ENCODE results near the gene RNU1-2.
"Not testable (repeated sequence)": the region's sequence is repeated elsewhere in the genome, so short reads cannot be mapped to it uniquely, and the experiment has no call there.

RNU1-2 gene

DNA sequence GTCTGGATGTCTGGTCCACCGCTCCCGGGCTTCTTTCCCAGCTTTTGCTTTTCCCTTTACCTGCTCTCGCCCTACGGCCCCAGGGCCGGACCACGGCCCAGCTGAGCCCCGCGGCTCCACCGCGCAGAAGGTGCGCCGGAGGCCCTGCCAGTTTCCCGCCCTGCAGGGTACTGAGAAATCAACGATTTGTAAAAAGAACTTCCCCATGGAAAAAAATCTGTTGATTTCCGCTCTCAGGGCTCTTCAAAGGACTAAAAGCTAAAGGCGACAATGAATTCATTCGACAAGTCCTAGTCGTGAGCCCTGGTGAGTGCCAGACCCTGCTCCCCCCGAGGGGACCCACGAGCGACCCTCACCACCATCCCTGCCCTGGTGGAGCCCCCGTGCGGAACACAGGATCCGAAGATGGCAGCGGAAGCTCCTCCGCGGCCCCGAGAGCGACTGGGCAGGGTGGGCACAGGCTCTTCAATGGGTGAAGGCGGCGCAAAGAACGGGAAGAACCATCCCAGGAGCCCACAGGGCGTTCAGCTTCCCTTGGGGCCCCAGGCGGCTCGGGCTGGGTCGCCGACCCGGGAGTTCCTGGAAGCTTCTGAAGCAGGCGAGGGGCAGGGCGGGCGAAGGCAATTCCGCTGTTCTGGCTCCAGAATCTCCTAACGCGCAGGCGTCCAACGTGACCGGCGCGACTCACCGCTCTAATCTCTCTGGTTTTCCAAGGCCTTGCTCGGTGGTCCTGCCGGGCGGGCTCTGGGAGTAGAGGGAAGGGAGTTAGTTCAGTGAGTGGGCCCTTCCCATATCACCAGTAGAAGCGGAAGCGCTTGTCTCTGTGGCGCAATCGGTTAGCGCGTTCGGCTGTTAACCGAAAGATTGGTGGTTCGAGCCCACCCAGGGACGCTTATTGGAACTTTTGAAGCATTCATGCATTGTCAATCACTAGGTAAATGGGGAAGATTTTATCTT is 6.6 kb upstream of the RNU1-2 start:
- DNase-seq, result peak; percentile 85

DNA sequence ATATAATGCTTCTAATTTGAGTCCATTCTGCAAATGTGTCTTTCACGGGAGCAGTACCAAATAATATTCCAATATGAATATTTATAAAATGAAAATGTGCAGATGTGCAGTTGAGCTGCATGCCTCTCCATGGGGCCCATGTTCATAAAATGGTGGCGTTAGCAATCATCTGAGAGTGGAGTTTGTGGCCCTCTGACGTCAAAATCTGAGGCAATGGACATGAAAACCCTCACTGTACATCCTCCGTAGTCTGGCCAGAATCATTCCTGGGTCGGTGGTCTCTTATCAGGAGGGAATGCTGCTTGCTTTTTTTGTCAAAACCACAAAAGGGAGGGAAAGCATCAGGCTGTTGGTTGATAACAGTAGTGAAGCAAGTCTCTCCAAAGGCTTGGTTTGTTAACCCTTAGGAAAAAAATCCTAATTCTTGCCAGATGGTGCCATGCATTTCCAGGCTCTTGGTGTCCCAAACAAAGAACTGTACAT is 5.2 kb upstream of the RNU1-2 start:
- DNase-seq, result not testable (repeated sequence)

DNA sequence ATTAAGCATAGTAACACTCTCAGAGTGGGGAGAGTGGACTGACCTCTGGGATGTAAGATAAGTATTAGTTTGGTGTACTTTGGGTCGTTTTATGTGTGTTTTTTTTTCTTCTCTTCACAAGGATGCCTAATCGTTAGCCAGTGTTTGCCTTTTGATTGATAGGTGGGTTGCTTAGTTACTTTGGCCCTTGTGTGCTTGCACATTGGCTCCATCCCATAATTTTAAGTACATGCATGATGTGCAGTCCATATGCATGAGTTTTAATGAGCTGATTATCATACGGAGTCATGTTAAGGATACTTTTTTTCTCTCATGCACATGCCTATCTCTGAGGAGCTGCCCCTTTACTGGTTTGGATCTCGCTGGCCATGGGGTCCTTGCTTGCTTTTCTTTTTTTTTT is 4.7 kb upstream of the RNU1-2 start:
- DNase-seq, result not testable (repeated sequence)

DNA sequence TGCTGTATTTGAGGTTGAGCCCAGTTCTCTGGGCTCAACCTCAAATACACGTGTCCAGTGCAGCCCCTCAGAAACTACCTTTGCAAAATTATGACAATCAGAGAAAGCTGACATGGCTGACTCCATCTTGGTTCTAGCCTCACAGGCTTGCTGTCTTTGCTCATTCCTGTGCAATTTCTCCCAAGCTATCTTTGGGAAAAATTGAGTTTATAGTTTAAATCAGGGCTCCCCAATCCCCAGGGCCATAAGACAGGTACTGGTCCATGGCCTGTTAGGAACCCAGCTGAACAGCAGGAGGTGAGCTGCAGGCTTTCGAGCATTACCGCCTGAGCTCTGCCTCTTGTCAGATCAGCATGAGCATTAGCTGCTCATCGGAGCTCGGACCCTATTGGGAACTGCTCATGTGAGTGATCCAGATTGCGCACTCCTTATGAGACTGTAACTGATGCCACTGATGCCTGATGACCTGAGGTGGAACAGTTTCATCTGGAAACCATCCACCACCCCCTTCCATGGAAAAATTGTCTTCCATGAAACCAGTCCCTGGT is 2.7 kb upstream of the RNU1-2 start:
- DNase-seq, result not testable (repeated sequence)

DNA sequence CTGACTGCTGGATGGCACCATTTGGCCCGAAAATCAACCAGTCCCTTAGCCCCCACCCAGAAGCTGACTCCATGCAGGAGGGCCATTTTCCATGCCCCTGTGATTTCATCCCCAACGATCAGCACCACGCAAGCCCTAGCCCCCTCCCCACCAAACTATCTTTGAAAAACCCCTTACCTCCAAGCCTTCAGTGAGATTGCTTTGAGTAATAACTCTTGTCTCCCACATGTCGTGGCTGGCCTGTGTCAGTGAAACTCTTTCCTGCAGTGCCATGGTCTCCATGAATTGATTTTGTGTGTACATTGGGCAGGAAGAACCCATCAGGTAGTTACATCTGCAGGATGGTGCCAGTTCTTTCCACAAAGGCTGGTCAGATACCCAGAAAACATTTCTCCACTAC is 2.0 kb upstream of the RNU1-2 start:
- not testable (repeated sequence) for DNase-seq

DNA sequence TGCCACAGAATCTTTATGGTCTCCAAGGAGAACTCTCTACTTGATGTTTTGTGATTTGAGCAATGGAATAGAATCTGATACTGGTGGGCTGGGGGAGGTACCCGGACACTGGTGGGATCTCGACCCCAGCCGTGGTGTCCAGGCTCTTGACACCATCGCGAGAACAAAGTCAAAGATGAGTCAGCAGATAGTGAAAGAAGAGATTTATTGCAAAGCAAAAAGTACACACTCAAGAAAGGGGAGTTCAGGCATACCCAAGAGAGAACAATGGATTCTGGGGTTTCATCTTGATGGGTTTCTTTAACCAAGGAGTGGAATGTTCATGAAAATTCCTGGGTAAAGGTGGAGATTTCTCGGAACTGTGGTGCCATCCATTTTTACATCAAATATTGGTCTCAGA is 1.4 kb upstream of the RNU1-2 start:
- DNase-seq, result not testable (repeated sequence)

DNA sequence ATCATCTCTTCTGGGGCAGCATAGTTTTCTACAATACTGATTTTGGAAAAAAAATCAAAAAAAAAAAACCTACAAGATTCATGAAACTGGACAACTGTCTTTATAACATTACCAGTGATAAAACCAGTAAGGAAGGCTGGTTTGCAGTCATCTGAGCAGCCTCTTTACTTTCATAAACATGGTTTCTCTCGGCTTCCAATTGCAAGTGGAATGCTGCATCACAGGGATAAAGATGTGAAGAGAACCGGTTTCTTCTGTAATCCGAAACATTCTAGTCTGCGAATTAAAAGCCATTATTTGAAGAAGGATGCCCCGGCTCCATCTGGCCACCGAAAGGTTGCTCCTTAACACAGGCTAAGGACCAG is 565 bp upstream of the RNU1-2 start:
- DNase-seq, result not testable (repeated sequence)

DNA sequence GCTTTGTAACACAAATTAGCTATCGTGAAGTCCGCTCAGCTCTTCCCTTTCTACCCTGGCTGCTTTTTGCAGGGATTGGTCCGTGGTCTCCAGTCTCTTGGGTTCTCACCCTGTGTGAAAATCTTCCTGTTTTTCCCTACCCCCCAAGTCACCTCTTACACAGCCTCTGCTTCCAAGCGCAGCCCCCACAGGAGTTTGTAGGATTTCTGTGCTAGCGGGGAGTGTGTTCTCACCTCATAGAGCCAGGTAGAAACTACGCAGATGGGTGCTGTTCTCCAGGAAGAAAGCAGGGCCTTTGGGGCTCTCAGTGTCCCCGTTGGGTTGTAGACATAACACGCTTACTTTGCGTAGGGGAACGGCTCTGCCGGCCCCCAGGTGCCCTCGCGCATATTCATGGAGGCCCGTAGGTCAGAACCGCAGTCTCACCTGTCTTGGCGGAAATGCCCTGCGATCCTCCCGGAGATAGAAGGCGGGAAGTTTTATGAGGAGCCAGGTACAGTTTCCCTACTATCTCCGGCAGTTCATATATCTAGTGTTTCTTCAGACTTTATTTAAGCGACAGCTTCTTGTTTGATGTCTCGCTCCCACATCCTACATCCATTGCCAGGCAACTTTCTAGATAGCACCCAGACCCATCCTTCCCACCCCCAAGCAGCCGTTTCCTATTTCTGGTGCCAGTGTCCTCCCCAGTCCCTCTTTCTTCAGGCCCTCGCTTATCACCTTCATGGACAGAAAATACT is 706 bp downstream of the RNU1-2 start:
- DNase-seq, result peak; percentile 94

DNA sequence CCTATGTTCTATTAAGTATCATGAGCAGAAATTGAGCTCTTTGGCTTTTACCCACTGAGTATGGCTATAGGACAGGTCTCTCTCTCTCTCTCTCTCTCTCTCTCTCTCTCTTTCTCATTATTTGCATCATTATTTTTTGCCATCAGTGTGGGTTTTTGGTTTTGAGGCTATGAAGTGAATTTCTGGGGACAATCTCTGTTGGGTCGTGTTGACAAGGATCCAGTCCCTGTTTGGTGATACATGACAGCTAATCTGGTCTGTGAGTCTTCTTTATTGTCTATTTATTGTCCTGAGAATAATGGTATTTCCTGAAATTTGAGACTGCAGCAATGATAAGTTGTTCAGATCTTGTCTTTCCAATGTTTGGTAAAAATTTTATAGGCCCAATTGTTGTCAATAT is 1.9 kb downstream of the RNU1-2 start:
- not testable (repeated sequence) for DNase-seq

DNA sequence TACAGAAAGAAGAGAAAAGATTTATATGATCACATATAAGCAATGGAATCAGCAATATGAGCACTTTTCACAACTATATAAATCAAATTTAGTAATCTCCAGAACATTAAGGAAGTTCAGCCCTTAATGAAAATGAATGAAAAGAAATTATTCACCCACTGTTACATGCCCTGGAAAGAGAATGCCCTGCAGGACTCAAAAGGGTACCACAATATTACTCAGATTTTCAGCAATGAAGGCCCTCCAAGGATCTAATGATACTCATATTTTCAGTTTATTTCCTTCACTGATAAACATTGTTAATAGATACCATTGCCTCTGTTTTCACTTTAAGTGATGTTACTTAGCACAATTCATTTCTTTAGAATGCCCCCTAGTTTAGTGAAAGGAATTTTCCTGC is 2.5 kb downstream of the RNU1-2 start:
- not testable (repeated sequence) for DNase-seq

DNA sequence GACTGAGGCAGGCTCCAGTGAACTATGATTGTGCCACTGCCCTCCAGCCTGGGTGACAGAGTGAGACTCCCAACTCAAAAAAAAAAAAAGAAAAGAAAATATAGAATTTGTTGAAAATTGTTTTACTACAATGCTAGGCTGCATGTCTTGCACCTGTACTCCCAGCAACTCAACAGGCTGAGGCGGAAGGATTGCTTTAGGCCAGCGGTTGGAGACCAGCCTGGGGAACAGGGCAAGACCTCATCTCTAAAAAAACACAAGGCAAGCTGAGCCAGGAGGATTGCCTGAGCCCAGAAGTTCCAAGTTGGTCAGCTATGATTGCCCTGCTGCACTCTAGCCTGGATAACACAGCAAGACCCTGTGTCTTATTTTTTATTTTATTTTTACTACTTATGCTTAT is 3.2 kb downstream of the RNU1-2 start:
- DNase-seq, result not testable (repeated sequence)

DNA sequence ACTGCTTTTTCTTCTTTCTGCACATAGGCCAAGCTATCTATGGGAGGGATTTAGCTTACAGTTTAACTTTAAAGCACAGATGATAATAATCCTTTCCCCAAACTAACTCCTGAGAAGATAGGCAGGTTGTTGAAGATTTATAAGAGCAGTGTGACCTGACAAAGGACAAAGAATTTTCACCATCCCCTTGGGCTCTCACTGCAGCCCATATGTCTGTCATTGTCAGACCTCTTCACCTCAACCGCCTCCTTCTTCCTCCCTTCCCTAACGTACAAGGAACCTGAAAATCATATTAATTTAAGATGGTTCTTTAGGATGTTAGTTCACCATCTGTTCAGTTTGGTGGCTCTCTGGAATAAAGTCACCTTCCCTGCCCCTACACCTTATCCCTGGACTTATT is 5.0 kb downstream of the RNU1-2 start:
- no peak for DNase-seq

DNA sequence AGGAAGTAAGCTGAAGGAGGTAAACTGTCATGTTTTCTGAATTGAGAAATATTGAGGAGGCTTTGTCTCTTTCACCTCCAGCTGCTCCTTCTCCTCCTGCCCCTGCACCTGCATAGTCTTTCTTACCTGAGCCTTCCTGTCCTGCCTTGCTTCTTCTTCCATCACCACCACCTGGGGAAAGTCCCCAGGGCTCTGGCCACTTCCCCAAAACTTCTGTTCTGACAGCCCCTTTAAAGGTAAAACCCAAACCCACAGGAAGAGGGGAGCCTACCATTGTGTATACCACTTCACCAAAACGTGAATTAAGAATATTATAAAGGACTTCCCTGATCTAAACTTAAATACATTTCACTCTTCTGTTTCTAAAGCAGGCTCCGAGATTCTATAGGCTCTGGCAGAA is 5.6 kb downstream of the RNU1-2 start:
- not testable (repeated sequence) for DNase-seq

DNA sequence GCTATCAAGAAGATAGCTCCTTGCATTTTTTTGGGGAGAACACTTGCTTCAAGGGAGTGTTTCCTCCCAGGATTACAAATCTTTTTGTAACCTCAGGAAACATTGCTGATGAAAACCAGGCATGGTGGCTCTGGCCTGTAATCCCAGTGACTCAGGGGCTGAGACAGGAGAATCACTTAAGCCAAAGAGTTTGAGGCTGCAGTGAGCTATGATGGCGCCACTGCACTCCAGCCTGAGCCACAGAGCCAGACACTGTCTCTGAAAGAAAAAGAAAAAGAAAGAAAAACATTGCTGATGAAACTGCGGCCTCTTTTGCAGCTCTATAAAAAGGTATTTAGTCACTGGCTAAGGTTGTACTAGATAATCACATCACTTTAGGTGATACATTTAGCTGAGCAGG is 7.3 kb downstream of the RNU1-2 start:
- DNase-seq, result no peak

DNA sequence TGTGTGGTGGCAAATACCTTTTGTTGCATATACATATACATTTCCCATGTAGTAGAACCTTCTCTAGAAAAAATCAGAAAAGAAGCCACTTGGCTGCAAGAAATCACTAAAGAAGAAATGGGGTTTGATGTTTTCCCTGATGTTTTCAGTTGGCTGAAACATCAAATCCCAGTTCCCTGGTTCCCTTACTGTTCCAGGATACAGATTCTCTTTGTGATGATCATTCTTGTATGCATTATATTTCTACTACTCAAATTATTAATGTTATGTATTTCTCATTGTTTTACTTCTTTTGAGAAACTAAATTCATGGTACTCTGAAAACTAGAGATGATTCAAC is 7.6 kb downstream of the RNU1-2 start:
- DNase-seq, result no peak

DNA sequence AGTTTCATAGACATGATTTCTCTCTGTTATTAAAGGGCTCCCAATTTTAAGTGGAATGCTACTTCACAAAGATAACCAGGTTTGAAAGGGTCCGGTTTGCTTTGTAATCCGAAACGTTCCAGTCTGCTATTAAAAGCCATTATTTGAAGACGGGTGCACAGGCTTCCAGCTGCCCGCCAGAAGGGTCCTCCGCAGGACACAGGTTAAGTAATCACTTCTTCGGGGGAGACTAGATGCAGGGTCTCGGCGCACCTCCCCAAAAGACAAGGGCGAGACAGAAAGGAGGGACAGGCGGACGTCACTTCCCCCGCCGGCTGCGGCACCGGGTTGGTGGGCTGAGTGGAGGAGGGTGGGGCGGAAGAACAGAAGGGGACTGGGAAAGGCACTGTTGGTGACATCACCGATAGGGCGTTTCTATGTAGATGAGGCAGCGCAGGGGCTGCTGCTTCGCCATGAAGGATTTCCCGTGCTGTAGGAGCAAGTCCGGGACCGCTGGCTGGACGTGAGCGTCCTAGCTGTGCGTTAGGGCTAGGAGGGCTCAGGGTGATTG is 8.9 kb downstream of the RNU1-2 start:
- DNase-seq, result peak; percentile 100

DNA sequence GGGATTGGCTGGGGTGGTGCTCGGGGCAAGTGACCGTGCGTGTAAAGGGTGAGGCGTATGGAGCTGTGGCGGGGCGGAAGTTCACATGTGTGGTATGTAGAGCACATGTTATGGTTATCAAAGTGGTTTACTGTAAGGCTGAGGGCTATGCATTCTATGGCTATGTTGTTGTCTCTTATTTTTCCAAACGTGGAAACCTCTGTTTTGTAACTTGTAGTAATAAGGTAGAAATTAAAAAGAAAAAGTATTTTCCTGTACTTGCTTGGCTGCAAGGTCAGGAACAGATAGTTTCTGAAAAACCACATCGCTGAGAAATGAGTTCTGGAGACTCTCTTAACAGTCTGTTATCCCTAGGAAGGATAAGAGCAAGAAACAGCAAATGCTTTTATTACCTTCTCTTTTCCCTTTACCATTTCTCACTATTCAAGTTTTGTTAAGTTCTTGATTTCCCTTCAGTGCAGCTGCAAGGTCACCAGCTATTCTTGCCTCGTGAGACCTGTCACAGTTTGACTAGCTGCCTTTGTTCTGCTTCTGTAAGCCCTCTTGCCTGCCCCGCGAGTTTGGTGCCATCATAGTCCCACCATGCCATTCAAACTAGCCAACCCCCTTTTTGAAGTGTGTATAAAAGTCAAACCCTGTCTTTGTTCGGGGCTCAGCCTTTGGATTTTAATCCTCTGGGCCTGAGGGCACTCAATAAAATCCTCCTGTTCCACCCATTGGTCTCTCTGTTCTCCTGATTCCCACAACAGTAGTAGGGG is 9.5 kb downstream of the RNU1-2 start:
- peak; percentile 85 for DNase-seq

DNA sequence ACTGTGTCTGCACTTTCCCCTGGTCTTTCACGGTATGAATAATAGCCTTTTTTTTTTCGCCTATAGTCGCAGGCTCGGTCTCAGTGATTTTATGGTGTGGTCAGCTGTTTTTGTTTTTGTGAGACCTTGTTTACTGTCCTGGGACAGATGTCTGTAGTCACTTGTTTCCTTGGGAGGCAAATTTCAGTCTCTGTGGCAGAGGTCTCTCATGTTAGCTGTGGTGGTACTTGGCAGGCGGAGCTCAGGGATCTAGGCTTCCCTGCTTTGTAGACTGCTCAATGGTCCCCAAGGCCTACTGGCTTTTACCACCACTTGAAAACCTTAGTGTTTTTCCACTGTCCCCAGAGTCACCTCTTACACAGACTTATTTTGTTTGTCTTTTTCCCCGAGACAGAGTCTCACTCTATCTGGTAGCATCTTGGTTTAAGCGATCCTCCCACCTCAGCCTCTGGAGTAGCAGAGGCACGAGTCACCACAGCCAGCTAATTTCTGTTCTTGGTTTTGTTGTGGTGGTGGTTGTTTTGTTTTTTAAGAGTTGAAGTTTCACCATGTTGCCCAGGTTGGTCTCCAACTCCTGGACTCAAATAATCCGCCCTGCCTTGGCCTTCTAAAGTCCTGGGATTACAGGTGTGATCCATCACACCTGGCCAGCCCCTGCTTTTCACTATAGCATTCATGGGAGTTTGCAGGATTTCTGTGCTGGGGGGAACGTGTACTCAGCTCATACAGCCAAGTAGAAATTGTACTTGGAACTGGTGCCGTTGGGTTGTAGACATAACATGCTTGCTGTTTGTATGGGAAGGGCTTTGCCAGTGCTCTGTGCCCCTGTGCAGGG is 10.3 kb downstream of the RNU1-2 start:
- peak; percentile 38 for DNase-seq

DNA sequence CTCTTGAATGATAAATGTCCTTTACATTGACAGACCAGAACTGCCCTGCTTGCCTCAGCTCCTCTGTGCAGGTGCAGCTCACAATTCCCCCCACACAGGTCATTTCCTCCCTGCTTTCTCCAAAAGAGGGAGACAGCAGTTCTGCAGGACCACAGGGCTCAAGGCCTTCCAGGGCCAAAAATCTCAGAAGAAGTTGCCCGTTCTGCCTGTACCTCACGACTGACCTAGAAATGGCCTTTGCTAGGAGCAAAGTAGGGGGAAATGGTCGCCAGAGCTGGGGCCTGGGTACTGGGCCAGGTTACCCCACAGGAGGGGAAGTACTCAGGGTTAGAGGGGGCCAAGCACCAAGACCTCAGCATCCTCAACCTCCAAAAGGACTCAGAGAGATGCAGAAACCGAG is 11.1 kb downstream of the RNU1-2 start:
- no peak for DNase-seq

DNA sequence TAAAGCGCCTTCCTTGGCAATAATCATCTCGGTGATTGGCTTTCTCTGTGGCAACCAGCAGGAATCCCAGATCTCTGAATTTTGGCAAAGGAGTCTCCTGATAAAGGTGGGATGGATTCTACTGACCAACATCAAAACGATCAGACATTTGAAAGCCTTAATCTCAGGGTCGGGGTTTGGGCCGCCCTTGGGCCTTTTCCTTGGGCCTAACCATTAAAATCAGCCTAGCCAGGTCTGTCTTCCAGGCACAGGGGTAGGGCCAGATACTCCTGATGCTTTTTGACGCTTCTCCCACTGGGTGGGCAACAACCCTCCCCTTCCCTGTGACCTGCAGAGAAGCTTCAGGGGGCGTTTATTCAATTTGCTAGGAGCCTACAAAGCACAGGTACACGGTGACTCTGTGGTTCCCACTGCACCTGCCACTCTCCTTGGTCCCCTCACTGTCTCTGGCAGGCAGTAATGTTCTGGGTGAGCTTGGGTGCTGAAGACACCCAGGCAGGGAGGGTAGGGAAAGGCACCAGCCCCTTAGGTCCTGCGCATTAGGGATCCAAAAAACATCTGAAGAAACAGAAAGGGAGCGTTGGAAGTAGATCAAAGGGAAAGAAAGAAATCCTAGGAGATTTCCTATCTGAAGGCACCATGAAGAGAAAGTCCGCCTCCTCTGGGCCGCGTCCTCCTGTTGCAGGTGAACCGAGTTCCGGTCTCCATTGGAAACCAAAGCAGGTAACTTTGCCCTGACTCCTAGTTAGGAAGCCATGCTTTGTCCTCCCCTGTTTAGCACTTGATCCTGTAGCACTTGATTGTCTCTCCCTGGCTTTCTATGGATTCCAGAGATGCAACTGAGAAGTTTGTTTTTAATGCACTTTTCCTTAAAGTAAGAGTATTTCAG is 12.3 kb downstream of the RNU1-2 start:
- DNase-seq, result no peak
